Epidermal melanocyte (primary cell): ENCODE results near the gene KRTAP2-2.

Experiments
- DNase-seq: peaks from one replicate; pipeline ENCODE4 v3.0.0; 2011; ENCODE audit warnings: low spot score; ENCODE audit not compliant: insufficient read length

KRTAP2-2 gene

GRCh38 chr17:41026715-41027471 is 28.1 kb downstream of the KRTAP2-2 start, which contains the start of gene KRTAP1-5:
Gene KRTAP1-5, minus strand, starts transcription at chr17:41027208. Its CDS starts 53 bp downstream, at chr17:41027155.
- DNase-seq = no peak

- DNase-seq = no peak
Measured at GRCh38 chr17:41024697-41025096, 30.3 kb downstream of the KRTAP2-2 start.

- DNase-seq = no peak
Measured at GRCh38 chr17:41020336-41020735, 34.7 kb downstream of the KRTAP2-2 start.

DNA sequence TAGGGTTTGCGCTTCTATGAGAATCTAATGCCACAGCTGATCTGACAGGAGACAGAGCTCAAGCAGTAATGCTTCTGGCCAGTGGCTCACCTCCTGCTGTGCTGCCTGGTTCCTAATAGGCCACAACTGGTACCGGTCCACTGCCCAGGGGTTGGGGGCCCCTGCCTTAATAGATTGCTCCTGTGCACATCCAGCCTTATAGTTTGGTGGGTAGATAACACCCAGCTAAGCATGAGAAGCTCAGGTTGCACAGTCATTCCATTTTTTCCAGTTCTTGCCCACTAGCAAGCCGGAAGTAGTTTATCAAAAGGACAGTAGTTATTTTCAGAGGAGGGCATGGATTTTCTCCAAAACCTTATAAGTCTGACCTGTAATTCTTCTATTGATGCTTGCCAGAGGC is 35.6 kb downstream of the KRTAP2-2 start:
- DNase-seq = no peak

DNA sequence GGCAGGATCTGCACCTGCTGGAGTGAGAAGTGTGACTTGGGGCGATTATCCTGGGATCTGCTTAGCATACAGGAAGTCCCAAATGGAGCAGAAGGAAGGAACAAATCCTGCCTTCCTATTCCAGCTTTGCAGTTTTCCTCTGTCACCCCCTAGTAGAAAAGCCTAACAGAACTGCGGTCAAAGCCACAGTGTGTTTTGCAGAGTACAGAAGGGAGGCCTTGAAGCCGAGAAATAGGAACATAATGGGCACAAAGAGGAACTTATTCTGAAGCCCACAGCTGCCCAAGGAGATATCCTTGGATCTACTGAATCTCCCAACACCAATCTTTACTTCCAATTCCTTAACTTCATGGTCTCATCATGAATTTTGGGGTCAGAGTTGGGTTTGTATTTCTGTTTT is 36.5 kb downstream of the KRTAP2-2 start:
- no peak for DNase-seq

DNA sequence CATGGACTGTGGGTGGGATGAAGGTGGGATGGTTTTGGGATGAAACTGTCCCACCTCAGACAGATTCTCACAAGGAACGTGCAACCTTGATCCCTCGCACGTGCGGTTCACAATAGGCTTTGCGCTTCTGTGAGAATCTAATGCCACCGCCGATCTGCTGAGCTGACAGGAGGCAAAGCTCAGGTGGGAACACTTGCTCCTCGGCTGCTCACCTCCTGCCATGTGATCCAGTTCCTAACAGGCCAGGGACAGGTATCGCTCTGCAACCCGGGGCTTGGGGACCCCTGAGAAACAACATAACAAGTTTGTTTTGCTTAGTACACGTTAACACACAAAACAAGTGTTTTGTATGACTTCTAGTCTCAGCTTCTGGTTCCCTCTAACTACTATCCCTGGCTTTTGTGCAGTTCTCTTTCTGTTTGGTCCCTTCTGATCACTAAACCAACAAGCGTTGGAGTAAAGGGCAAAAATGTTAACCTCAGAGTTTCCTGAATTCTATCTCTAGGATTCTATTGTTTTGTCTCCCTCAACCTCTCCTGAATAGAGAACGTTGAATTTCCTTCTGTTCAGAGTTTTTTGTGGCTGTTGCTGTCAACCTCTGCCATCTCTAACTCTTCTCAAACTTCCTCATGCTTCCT is 38.3 kb downstream of the KRTAP2-2 start:
- DNase-seq = no peak

- DNase-seq = no peak
Measured at GRCh38 chr17:41015454-41015853, 39.6 kb downstream of the KRTAP2-2 start.

DNA sequence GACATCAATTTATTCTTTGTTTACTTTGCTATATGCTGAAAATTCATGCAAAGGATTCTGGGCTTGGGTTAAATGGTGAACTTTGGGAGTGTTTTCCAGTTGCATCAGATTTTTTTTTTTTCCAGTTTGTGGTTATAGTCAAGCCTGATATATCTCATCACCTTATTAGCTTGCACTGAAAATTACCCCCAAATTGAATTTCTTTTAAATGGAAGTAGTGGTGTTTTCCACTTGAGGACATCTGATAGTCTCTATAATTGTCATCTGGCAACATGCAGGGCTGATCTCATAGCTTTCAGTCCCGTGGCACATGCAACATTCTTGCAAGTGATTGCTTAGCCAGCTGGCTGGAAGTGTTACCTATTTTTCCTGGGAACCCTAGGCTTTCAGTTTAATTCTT is 41.4 kb downstream of the KRTAP2-2 start:
- no peak for DNase-seq

DNA sequence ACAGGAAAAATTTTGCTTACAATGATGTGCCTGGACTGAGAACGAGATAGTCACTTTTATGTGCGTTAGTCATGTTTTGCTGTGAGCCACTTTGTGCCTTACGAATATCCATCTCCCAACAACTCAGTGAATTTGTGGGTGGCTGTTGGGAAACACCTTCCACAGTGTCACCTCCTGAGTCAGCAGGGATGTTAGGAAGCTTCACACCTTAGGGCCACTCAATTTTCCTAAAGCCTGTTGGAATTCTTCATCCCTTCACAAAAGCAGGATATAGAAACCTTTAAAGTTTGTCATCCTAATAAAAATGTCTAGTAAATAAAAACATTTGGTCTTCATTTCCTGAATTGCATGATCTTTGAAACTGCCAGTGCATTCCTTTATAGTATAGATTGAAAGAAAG is 41.8 kb downstream of the KRTAP2-2 start:
- DNase-seq = no peak

DNA sequence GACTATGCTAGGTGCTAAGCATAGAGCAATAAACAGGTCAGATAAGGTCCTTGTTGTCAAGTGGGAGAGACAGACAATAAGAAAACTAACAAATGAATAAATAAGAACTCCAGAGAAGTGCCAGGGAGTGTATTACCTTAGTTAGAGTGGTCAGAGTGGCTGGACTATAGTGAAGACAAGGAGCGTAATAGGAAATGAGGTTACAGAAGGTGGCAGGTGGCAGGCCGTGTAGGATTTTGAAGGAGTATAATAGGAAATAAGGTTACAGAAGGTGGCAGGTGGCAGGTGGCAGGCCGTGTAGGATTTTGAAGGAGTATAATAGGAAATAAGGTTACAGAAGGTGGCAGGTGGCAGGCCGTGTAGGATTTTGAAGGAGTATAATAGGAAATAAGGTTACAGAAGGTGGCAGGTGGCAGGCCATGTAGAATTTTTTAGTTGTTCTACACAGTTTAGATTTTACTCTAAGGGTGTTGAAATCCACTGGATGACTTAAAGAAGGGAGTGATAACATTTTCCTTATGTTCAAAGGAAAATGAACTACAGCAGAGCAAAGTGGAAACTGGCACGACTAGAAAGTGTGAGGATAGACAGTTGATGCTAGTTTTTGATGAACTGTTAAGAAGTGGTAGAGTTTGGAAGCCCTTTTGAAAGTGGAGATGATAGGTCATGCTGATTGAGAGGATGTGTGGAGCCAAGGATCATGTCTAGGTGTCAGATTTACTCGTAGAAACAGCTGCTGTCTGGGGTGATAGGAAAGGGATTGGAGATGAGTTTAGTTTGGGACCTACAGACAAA is 42.5 kb downstream of the KRTAP2-2 start:
- DNase-seq = no peak

- DNase-seq = no peak
Measured at GRCh38 chr17:41010441-41010840, 44.6 kb downstream of the KRTAP2-2 start.

- no peak for DNase-seq
Measured at GRCh38 chr17:41009936-41010335, 45.1 kb downstream of the KRTAP2-2 start.

DNA sequence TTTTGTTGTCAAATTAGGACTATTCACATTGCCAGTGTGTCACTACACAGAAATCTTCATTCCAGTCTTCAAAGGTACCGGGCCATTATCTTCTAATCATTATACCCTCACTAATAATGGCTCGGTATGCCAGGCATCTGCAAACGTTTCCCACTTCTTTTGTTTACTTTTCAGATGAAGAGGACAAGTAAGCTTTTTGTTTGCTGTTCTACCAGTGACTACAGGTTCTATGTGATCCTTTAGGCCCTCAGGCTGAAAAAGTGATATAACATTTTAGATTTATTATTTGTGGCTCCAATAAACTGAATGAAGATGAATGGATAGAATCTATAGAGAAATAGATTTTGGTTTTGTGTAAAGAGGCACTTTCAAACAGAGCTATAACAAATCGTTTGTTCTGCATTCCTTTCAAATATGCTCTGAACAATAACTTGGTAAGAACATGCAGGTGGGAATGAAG is 45.7 kb downstream of the KRTAP2-2 start:
- no peak for DNase-seq

DNA sequence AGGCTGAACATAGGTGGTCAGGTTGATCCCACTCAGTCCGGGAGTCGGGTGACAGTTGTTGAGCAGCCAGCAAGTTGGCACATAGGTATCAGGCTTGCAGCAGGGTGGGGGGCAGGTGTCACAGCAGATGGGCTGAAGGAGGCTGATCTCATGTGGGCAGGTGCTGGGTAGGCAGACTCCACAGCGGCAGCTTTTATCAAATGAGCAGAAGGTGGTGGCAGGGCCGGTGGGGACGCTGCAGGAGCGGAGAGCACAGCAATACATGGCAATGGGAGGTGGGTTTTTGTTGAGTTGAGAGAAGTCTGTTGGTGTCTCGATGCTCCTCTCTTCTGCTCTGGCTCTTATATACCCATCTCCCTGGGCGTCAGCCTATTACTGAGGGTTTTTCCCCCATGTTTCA is 46.2 kb downstream of the KRTAP2-2 start, which contains the start of gene KRTAP3-1:
KRTAP3-1 (minus strand) TSS at position 318 of the 400 bp plus-strand sequence; CDS start at position 264, 54 bp downstream.
- DNase-seq = no peak
